ENCODE measurements around the gene DAAM1. TPM values are rescaled to one million over a fixed set of nuclear protein-coding genes. Genes with fewer than 3 reads are reported as not detected.

The DAAM1 gene
- polyA plus RNA-seq, 3 donors: 3.2 to 6.3 (median 4.4) TPM

GRCh38 chr14:59344016-59344415 is 155.5 kb downstream of the DAAM1 start:
- Histone ChIP-seq H4K20me1 (ENCODE audit: insufficient read depth, low read length) (no peaks in the 10 kb centered on the region), H3K27ac (ENCODE audit: low read depth in 1 of 2, low read length in 2 of 2) (no peak overlapping the region), H3K9ac (ENCODE audit: insufficient read depth, low read length, poor library complexity, severe bottlenecking) (no peak overlapping the region), H3K4me1 (ENCODE audit: control insufficient read depth in 1 of 2, insufficient read depth in 2 of 2, low read length in 2 of 2) (peaks cover 5 to 10% of the 10 kb centered on the region in 2 donors), H3K36me3 (replicated peaks in 1 of 2; ENCODE audit: control insufficient read depth in 1 of 2, insufficient read depth in 2 of 2, low read length in 2 of 2) (peaks cover 0 to 5% of the 10 kb centered on the region in 2 donors), H3K27me3 (ENCODE audit: control insufficient read depth in 2 of 2, insufficient read depth in 2 of 2, low read length in 2 of 2) (no peaks in the 10 kb centered on the region), H3K79me2 (ENCODE audit: insufficient read depth, low read length) (no peaks in the 10 kb centered on the region), H2AFZ (ENCODE audit: insufficient read depth, low read depth, low read length, poor library complexity, severe bottlenecking) (no peak overlapping the region), H3K9me3 (replicated peaks in 1 of 2; ENCODE audit: control insufficient read depth in 1 of 2, insufficient read depth in 1 of 2, low read length in 2 of 2) (no peaks in the 10 kb centered on the region), H3K4me2 (replicated peaks; ENCODE audit: extremely low read depth, low read length, poor library complexity, severe bottlenecking) (no peak overlapping the region), H3K4me3 (replicated peaks in 1 of 3; ENCODE audit: low read depth in 2 of 3, low read length in 3 of 3) (no peak overlapping the region)
- H3K27ac Mint-ChIP-seq: no peak overlapping the region
- WGBS (ENCODE audit: insufficient coverage): no CpG with 5 or more reads among the region's 4 CpGs
- H3K36me3 Mint-ChIP-seq: peaks cover 15 to 22% of the 10 kb centered on the region in 2 donors
- no peak overlapping the region for H3K4me3 Mint-ChIP-seq
- H3K27me3 Mint-ChIP-seq (ENCODE audit: low read depth in 3 of 3): peaks cover 0 to 5% (median 0%) of the 10 kb centered on the region in 3 donors
- peaks cover 5% of the 10 kb centered on the region for H3K4me1 Mint-ChIP-seq
- no peaks in the 10 kb centered on the region for H3K9me3 Mint-ChIP-seq
- TF ChIP-seq CTCF (IDR thresholded peaks at IDR 0.05): no peak
- DNase-seq: no peak
- intact Hi-C loops (cut with micrococcal nuclease): no loop called here

GRCh38 chr14:59344691-59345455 is 156.4 kb downstream of the DAAM1 start:
- H3K9ac ChIP-seq (ENCODE audit: insufficient read depth, low read length, poor library complexity, severe bottlenecking): no peak overlapping the region
- no peak overlapping the region for H3K27ac ChIP-seq (ENCODE audit: low read depth in 1 of 2, low read length in 2 of 2)
- H3K9me3 ChIP-seq (replicated peaks in 1 of 2; ENCODE audit: control insufficient read depth in 1 of 2, insufficient read depth in 1 of 2, low read length in 2 of 2): no peaks in the 10 kb centered on the region
- peaks cover 0 to 5% (median 0%) of the 10 kb centered on the region in 3 donors for H3K27me3 Mint-ChIP-seq (ENCODE audit: low read depth in 3 of 3)
- 95% methylated on average over 7 of the region's 10 CpGs for WGBS (ENCODE audit: insufficient coverage)
- intact Hi-C loops (cut with micrococcal nuclease): no loop called here
- H2AFZ ChIP-seq (ENCODE audit: insufficient read depth, low read depth, low read length, poor library complexity, severe bottlenecking): no peak overlapping the region
- no peaks in the 10 kb centered on the region for H3K27me3 ChIP-seq (ENCODE audit: control insufficient read depth in 2 of 2, insufficient read depth in 2 of 2, low read length in 2 of 2)
- H3K4me1 ChIP-seq (ENCODE audit: control insufficient read depth in 1 of 2, insufficient read depth in 2 of 2, low read length in 2 of 2): peaks cover 5 to 10% of the 10 kb centered on the region in 2 donors
- TF ChIP-seq CTCF (IDR thresholded peaks at IDR 0.05): no peak
- DNase-seq: no peak
- H3K4me3 Mint-ChIP-seq: no peak overlapping the region
- H3K36me3 Mint-ChIP-seq: peaks cover 10 to 19% of the 10 kb centered on the region in 2 donors
- peaks cover 5% of the 10 kb centered on the region for H3K4me1 Mint-ChIP-seq
- no peak overlapping the region for H3K4me2 ChIP-seq (replicated peaks; ENCODE audit: extremely low read depth, low read length, poor library complexity, severe bottlenecking)
- no peaks in the 10 kb centered on the region for H3K9me3 Mint-ChIP-seq
- H3K4me3 ChIP-seq (replicated peaks in 1 of 3; ENCODE audit: low read depth in 2 of 3, low read length in 3 of 3): no peak overlapping the region
- peak overlapping the region in 1 of 7 donors; percentile 33 for H3K27ac Mint-ChIP-seq
- no peaks in the 10 kb centered on the region for H4K20me1 ChIP-seq (ENCODE audit: insufficient read depth, low read length)
- H3K79me2 ChIP-seq (ENCODE audit: insufficient read depth, low read length): no peaks in the 10 kb centered on the region
- peaks cover 0 to 5% of the 10 kb centered on the region in 2 donors for H3K36me3 ChIP-seq (replicated peaks in 1 of 2; ENCODE audit: control insufficient read depth in 1 of 2, insufficient read depth in 2 of 2, low read length in 2 of 2)
